ENCODE measurements around the gene GABARAPL2.
A peak's percentile ranks its signal among the peaks of the same experiment; 100 is the strongest.

The GABARAPL2 gene

GRCh38 chr16:75552951-75553350 is 13.2 kb upstream of the GABARAPL2 start:
- TF ChIP-seq, protein P1, sequence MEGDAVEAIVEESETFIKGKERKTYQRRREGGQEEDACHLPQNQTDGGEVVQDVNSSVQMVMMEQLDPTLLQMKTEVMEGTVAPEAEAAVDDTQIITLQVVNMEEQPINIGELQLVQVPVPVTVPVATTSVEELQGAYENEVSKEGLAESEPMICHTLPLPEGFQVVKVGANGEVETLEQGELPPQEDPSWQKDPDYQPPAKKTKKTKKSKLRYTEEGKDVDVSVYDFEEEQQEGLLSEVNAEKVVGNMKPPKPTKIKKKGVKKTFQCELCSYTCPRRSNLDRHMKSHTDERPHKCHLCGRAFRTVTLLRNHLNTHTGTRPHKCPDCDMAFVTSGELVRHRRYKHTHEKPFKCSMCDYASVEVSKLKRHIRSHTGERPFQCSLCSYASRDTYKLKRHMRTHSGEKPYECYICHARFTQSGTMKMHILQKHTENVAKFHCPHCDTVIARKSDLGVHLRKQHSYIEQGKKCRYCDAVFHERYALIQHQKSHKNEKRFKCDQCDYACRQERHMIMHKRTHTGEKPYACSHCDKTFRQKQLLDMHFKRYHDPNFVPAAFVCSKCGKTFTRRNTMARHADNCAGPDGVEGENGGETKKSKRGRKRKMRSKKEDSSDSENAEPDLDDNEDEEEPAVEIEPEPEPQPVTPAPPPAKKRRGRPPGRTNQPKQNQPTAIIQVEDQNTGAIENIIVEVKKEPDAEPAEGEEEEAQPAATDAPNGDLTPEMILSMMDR (conservative IDR thresholded peaks at IDR 0.05; ENCODE audit: low read depth): no peak
- H3K27ac ChIP-seq: no peak overlapping the region
- ChIA-PET POLR2A (ENCODE audit: low non-redundant PET) (no interaction called here), CTCF (interaction anchor here (0.7 kb wide), 1 partner anchor 18 kb away, joined by 4 read pairs; no protein-coding TSS in a partner anchor)
- no peak for DNase-seq (ENCODE audit: low spot score)

GRCh38 chr16:75555213-75555706 is 10.9 kb upstream of the GABARAPL2 start:
- ChIA-PET CTCF (interaction anchor here (1.5 kb wide), 1 partner anchor 90 kb away, joined by 6 read pairs; no protein-coding TSS in a partner anchor), POLR2A (ENCODE audit: low non-redundant PET) (interaction anchor here (0.6 kb wide), 1 partner anchor 38 kb away, joined by 3 read pairs; no protein-coding TSS in a partner anchor)
- TF ChIP-seq, protein P1 (conservative IDR thresholded peaks at IDR 0.05; ENCODE audit: low read depth): no peak
- peak; percentile 94 for DNase-seq (ENCODE audit: low spot score)
- peak overlapping the region; percentile 86 for H3K27ac ChIP-seq

DNA sequence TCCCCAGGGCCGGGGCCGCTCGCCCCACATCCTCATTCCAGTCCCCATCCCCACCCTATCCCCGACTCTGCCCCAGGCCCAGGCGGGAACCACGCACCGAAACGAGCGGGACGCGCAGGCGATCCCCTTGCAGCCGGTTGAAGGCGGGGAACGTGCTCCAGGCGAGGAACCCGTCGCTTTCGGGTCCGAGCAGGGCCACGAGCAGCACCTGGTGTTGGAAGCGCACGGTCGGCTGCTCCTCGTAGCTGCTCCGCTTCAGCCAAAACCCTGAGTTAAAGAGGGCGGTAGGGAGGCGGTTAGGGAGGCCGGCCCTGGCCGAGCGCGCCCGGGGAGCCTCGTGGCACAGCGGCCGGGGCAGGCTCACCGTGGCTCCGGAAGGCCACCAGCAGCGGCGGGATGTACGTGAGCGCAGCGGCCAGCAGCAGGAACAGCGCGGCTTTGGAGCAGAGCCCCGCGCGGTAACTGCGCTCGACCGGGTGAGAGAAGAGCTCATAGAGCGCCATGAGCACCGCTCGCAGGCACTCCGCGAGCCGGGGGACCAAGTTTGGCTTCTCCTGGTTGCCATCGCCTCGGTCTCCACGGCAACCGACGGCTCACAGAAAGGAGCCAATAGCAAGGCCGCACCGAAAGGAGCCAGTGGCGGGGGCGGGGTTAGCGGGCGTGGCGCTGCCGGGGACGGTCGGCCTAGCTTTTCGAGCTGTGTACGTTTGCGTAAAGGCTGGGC is 10.3 kb upstream of the GABARAPL2 start, which contains the start of gene TMEM231:
TSS of gene TMEM231 (minus strand) at position 546 of the 724 bp plus-strand sequence. CDS start at position 503, 43 bp downstream.
- POLR2A ChIA-PET (ENCODE audit: low non-redundant PET): interaction anchor here (0.5 kb wide), 1 partner anchor 32 kb away, joined by 10 read pairs; no protein-coding TSS in a partner anchor
- peak; percentile 97 for DNase-seq (ENCODE audit: low spot score)
- peak within 1 kb of the TSS; percentile 86 for H3K27ac ChIP-seq
- TF ChIP-seq, protein P1 (conservative IDR thresholded peaks at IDR 0.05; ENCODE audit: low read depth): no peak
- CTCF ChIA-PET: interaction anchor here (0.7 to 1.5 kb wide), 2 partner anchors 54 to 91 kb away, joined by 4 to 6 read pairs; no protein-coding TSS in a partner anchor

DNA sequence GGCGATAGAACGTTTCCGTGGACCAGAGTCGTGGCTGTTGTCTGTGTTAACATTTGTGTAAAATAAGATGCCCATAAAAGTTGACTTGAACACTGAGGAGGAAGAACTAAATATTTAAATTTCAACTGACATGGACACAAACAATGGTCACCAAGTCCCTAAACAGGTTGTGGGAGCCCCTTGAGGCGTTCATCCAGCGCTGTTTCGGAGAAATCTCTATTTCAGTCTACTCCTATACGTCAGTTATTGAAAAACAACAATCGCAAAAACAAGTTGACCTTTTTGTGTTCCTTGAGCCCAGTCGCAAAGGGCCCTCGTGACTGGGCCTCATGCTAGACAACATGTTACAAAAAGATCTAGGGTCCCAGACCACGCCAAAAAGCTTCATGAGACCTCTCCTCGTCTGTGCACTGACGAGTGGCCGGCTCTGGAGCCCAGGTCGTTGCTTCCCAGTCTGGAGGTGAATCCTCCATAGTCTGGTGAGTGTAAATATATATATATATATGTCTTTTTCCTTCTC is 9.7 kb upstream of the GABARAPL2 start:
- DNase-seq (ENCODE audit: low spot score): no peak
- H3K27ac ChIP-seq: peak overlapping the region; percentile 86
- POLR2A ChIA-PET (ENCODE audit: low non-redundant PET): interaction anchor here (0.5 kb wide), 1 partner anchor 33 kb away, joined by 10 read pairs; no protein-coding TSS in a partner anchor
- CTCF ChIA-PET: interaction anchor here (0.7 kb wide), 1 partner anchor 54 kb away, joined by 4 read pairs; no protein-coding TSS in a partner anchor
- TF ChIP-seq, protein P1 (conservative IDR thresholded peaks at IDR 0.05; ENCODE audit: low read depth): no peak

GRCh38 chr16:75558846-75559401 is 7.3 kb upstream of the GABARAPL2 start:
- ChIA-PET CTCF (interaction anchor here (1.4 kb wide), 1 partner anchor 41 kb away, joined by 3 read pairs; no protein-coding TSS in a partner anchor), POLR2A (ENCODE audit: low non-redundant PET) (no interaction called here)
- no peak for DNase-seq (ENCODE audit: low spot score)
- H3K27ac ChIP-seq: no peak overlapping the region
- TF ChIP-seq, protein P1 (conservative IDR thresholded peaks at IDR 0.05; ENCODE audit: low read depth): no peak

Measured in RWPE1 (cell line).